H9 (cell line): ENCODE measurements around the gene TTLL3. TPM values are rescaled to one million over a fixed set of nuclear protein-coding genes. Genes with fewer than 3 reads are reported as not detected.

Experiments
- DNase-seq: peaks from one replicate; pipeline ENCODE4 v3.0.0-alpha.2; 2017
- H2AFZ ChIP-seq: one replicate; pipeline ENCODE4 v1.6.1; 2013; ENCODE audit warnings: mild to moderate bottlenecking, low read length, control low read depth, moderate library complexity
- H2AK5ac ChIP-seq: 2 replicates; pipeline ENCODE4 v1.6.1; 2013; ENCODE audit warnings: low read length, control low read depth, mixed read lengths; ENCODE audit not compliant: insufficient read length
- H2BK120ac ChIP-seq: one replicate; pipeline ENCODE4 v1.6.1; 2013; ENCODE audit warnings: low read depth, mild to moderate bottlenecking, low read length, control low read depth, inconsistent platforms; ENCODE audit not compliant: poor library complexity, severe bottlenecking
- H2BK12ac ChIP-seq: 2 replicates; pipeline ENCODE4 v1.6.1; 2013; ENCODE audit warnings: low read length, control low read depth, mixed read lengths, low read depth; ENCODE audit not compliant: insufficient read length
- H2BK15ac ChIP-seq: 2 replicates; pipeline ENCODE4 v1.6.1; 2013; ENCODE audit warnings: low read depth, low read length, control low read depth
- H2BK20ac ChIP-seq: one replicate; pipeline ENCODE4 v1.6.1; 2013; ENCODE audit warnings: low read depth, mild to moderate bottlenecking, low read length, control low read depth, inconsistent platforms; ENCODE audit not compliant: poor library complexity, severe bottlenecking
- H2BK5ac ChIP-seq: 2 replicates; pipeline ENCODE4 v1.6.1; 2013; ENCODE audit warnings: low read length, control low read depth, mixed read lengths; ENCODE audit not compliant: insufficient read length
- H3K14ac ChIP-seq: 2 replicates; pipeline ENCODE4 v1.6.1; 2013; ENCODE audit warnings: low read length, control low read depth; ENCODE audit not compliant: insufficient read depth
- H3K18ac ChIP-seq: 2 replicates; pipeline ENCODE4 v1.6.1; 2013; ENCODE audit warnings: low read depth, mild to moderate bottlenecking, mixed read lengths, low read length, control low read depth; ENCODE audit not compliant: insufficient read length
- H3K23ac ChIP-seq: 2 replicates; pipeline ENCODE4 v1.6.1; 2013; ENCODE audit warnings: low read length, control low read depth, mixed read lengths, low read depth; ENCODE audit not compliant: insufficient read length
- H3K23me2 ChIP-seq: 2 replicates; pipeline ENCODE4 v1.6.1; 2013; ENCODE audit warnings: low read depth, mild to moderate bottlenecking, mixed read lengths, low read length, control low read depth; ENCODE audit not compliant: insufficient read length, poor library complexity, severe bottlenecking
- H3K27ac ChIP-seq: 2 replicates; pipeline ENCODE4 v1.5.1; 2013; ENCODE audit warnings: low read length, control low read depth, mixed read lengths, low read depth; ENCODE audit not compliant: insufficient read length
- H3K27me3 ChIP-seq: 2 replicates; pipeline ENCODE4 v1.6.1; 2013; ENCODE audit warnings: low read length, control low read depth, inconsistent platforms; ENCODE audit not compliant: insufficient read depth
- H3K4ac ChIP-seq: 2 replicates; pipeline ENCODE4 v1.6.1; 2013; ENCODE audit warnings: low read depth, mild to moderate bottlenecking, control low read depth, inconsistent platforms, low read length, moderate library complexity
- H3K4me1 ChIP-seq: 2 replicates; pipeline ENCODE4 v1.6.1; 2013; ENCODE audit warnings: low read length, control low read depth, inconsistent platforms; ENCODE audit not compliant: insufficient read depth
- H3K4me2 ChIP-seq: 2 replicates; pipeline ENCODE4 v1.6.1; 2013; ENCODE audit warnings: low read length, control low read depth, mixed read lengths; ENCODE audit not compliant: insufficient read length, insufficient read depth
- H3K56ac ChIP-seq: 2 replicates; pipeline ENCODE4 v1.6.1; 2013; ENCODE audit warnings: low read depth, mild to moderate bottlenecking, mixed read lengths, low read length, control low read depth; ENCODE audit not compliant: insufficient read length
- H3K79me1 ChIP-seq: 2 replicates; pipeline ENCODE4 v1.6.1; 2013; ENCODE audit warnings: low read depth, mild to moderate bottlenecking, moderate library complexity, low read length, control low read depth, inconsistent platforms; ENCODE audit not compliant: insufficient read depth, poor library complexity, severe bottlenecking
- H3K79me2 ChIP-seq: 2 replicates; pipeline ENCODE4 v1.6.1; 2013; ENCODE audit warnings: low read length, control low read depth, inconsistent platforms; ENCODE audit not compliant: insufficient read depth
- H3K9ac ChIP-seq: 2 replicates; pipeline ENCODE4 v1.6.1; 2013; ENCODE audit warnings: low read length, control low read depth, mixed read lengths; ENCODE audit not compliant: insufficient read length; ENCODE audit errors: extremely low read depth
- H3K9me3 ChIP-seq: one replicate; pipeline ENCODE4 v1.6.1; 2013; ENCODE audit warnings: low read depth, low read length, inconsistent platforms; ENCODE audit not compliant: control insufficient read depth
- H3T11ph ChIP-seq: one replicate; pipeline ENCODE4 v1.6.1; 2013; ENCODE audit warnings: mild to moderate bottlenecking, low read length, control low read depth, inconsistent platforms
- H4K20me1 ChIP-seq: one replicate; pipeline ENCODE4 v1.6.1; 2013; ENCODE audit not compliant: control insufficient read depth, insufficient read length, insufficient read depth
- H4K5ac ChIP-seq: 2 replicates; pipeline ENCODE4 v1.6.1; 2013; ENCODE audit warnings: low read depth, mild to moderate bottlenecking, mixed read lengths, low read length, control low read depth; ENCODE audit not compliant: insufficient read length
- H4K8ac ChIP-seq: replicated peaks from 2 replicates; pipeline ENCODE4 v1.6.1; 2013; ENCODE audit warnings: low read length, control low read depth, mixed read lengths, low read depth; ENCODE audit not compliant: insufficient read length
- H4K91ac ChIP-seq: 2 replicates; pipeline ENCODE4 v1.6.1; 2013; ENCODE audit warnings: low read depth, mild to moderate bottlenecking, moderate library complexity, mixed read lengths, low read length, control low read depth; ENCODE audit not compliant: insufficient read length
- H3K27ac Mint-ChIP-seq, 3 experiments: 2 replicates in 2 of 3; 3 replicates in 1 of 3; pipeline ENCODE4 v1.8.0; 2020 to 2021; ENCODE audit warnings: mixed read lengths in 3 of 3, mild to moderate bottlenecking in 1 of 3, moderate library complexity in 1 of 3
- H3K27me3 Mint-ChIP-seq: 2 replicates; pipeline ENCODE4 v1.8.0; 2021; ENCODE audit warnings: low read depth, mild to moderate bottlenecking, moderate library complexity, mixed read lengths
- H3K36me3 Mint-ChIP-seq, 3 experiments: 2 replicates in 2 of 3; 3 replicates in 1 of 3; pipeline ENCODE4 v1.8.0; 2020 to 2021; ENCODE audit warnings: low read depth in 3 of 3, mixed read lengths in 3 of 3; ENCODE audit not compliant: insufficient read depth in 1 of 3
- H3K4me1 Mint-ChIP-seq, 2 experiments: 2 replicates each; pipeline ENCODE4 v1.8.0; 2020; ENCODE audit warnings: mixed read lengths in 2 of 2
- H3K4me3 Mint-ChIP-seq, 2 experiments: 2 replicates in 1 of 2; 3 replicates in 1 of 2; pipeline ENCODE4 v1.8.0; 2020 to 2021; ENCODE audit warnings: mild to moderate bottlenecking in 2 of 2, mixed read lengths in 2 of 2, moderate library complexity in 1 of 2
- H3K9me3 Mint-ChIP-seq, 2 experiments: 2 replicates in 1 of 2; 3 replicates in 1 of 2; pipeline ENCODE4 v1.8.0; 2020; ENCODE audit warnings: mild to moderate bottlenecking in 2 of 2, mixed read lengths in 2 of 2, moderate library complexity in 1 of 2
- CTCF ChIP-seq: fragments of 200-600 bp; sonication (generic); conservative IDR thresholded peaks from 3 replicates; pipeline ENCODE4 v1.8.0; 2021; ENCODE audit warnings: antibody characterized with exemption, mild to moderate bottlenecking
- whole genome bisulfite sequencing: extraction: QIAGEN DNeasy Blood & Tissue Kit; methylation state at CpG from one replicate; pipeline ENCODE4 v1.1.7; 2013; ENCODE audit warnings: missing lambda C conversion rate, low lambda C conversion rate, mixed read lengths; ENCODE audit not compliant: insufficient read length; ENCODE audit errors: extremely low coverage; 5-methylcytosine and 5-hydroxymethylcytosine counted together
- total RNA-seq: library from RNA; stranded (reverse); gene quantifications from 2 replicates; pipeline ENCODE4 v1.2.1, GENCODE V29; 2021

TTLL3 gene
- total RNA-seq, 1 experiment from 2014 or later = 14.4 TPM

GRCh38 chr3:9861626-9862130 is 51.6 kb downstream of the TTLL3 start:
- H3T11ph ChIP-seq = no peak overlapping the region
- no peak overlapping the region for H3K56ac ChIP-seq
- no peak overlapping the region for H2BK120ac ChIP-seq
- H3K4me1 Mint-ChIP-seq = peaks cover 18 to 35% of the 10 kb centered on the region in 2 experiments
- H4K5ac ChIP-seq = no peak overlapping the region
- no peak overlapping the region for H2BK5ac ChIP-seq
- DNase-seq = no peak
- H3K9me3 Mint-ChIP-seq = no peaks in the 10 kb centered on the region
- no peak overlapping the region for H3K14ac ChIP-seq
- no peak for TF ChIP-seq CTCF
- H3K4me2 ChIP-seq = no peak overlapping the region
- peak overlapping the region; percentile 59 to 73; a peak in 1 of 5 replicates for H3K4me3 Mint-ChIP-seq
- H4K20me1 ChIP-seq = no peaks in the 10 kb centered on the region
- no peak overlapping the region for H2AFZ ChIP-seq
- H4K8ac ChIP-seq = no peak overlapping the region
- H3K79me2 ChIP-seq = no peaks in the 10 kb centered on the region
- no peaks in the 10 kb centered on the region for H3K4me1 ChIP-seq
- H3K9me3 ChIP-seq = no peaks in the 10 kb centered on the region
- no peak overlapping the region; a peak in 2 of 7 replicates for H3K27ac Mint-ChIP-seq
- H3K18ac ChIP-seq = no peak overlapping the region
- no peak overlapping the region for H3K23ac ChIP-seq
- no peak overlapping the region for H2BK15ac ChIP-seq
- H2BK12ac ChIP-seq = no peak overlapping the region
- H2AK5ac ChIP-seq = no peak overlapping the region
- no peak overlapping the region for H3K9ac ChIP-seq
- no peak overlapping the region for H4K91ac ChIP-seq
- H3K4ac ChIP-seq = no peak overlapping the region
- peaks cover 27% of the 10 kb centered on the region for H3K27me3 Mint-ChIP-seq
- no peaks in the 10 kb centered on the region for H3K36me3 Mint-ChIP-seq
- no peak overlapping the region for H3K27ac ChIP-seq
- H2BK20ac ChIP-seq = no peak overlapping the region
- no peaks in the 10 kb centered on the region; the same call in 1 of the 2 replicates for H3K27me3 ChIP-seq
- WGBS = no CpG with 5 or more reads among the region's 5 CpGs
- no peaks in the 10 kb centered on the region for H3K79me1 ChIP-seq
- H3K23me2 ChIP-seq = peaks cover 5% of the 10 kb centered on the region
